ENCODE data around the gene C1QTNF7. TPM values are rescaled to one million over a fixed set of nuclear protein-coding genes. Genes with fewer than 3 reads are reported as not detected.

C1QTNF7 gene
- total and polyA plus RNA-seq, 2 of the 13 experiments (the other 11 are each of a cell fraction or from before 2014, with no cell fraction given), result not detected

DNA sequence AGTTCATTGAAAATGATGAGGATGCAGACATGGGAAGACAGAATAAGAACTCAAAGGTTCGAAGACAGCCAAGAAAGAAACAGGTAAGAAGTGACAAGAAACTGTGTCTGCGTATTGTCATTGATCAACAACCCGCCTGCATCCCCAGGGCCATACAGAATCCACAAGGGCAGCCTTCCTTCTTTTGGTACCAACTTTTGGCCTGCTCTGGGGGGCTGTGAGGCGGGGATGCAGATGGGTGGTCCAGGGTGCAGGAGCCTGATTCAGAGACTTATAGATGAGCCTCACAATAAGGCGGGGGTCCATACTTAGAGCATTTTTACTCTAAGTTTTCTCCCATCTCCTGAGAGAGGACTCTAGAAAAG lies 50.9 kb downstream of the C1QTNF7 start:
- Histone ChIP-seq H3K27me3 (ENCODE audit: control insufficient read depth in 1 of 2, insufficient read depth in 2 of 2, low read length in 2 of 2) (no peaks in the 10 kb centered on the region), H2AFZ (ENCODE audit: low read length) (no peak overlapping the region), H3K79me2 (ENCODE audit: insufficient read depth, low read length) (no peaks in the 10 kb centered on the region), H3K36me3 (replicated peaks in 1 of 2; ENCODE audit: control insufficient read depth in 1 of 2, insufficient read depth in 2 of 2, low read length in 2 of 2) (no peaks in the 10 kb centered on the region; a peak in 1 of 5 replicates), H3K4me1 (ENCODE audit: insufficient read depth, low read length) (peaks cover 12% of the 10 kb centered on the region), H3K4me2 (ENCODE audit: low read depth, low read length) (peak overlapping the region; percentile 83; the same call in 1 of the 2 replicates), H4K20me1 (ENCODE audit: insufficient read depth, low read length) (no peaks in the 10 kb centered on the region), H3K4me3 (replicated peaks in 1 of 3; ENCODE audit: insufficient read depth in 1 of 3, low read depth in 2 of 3, low read length in 3 of 3) (no peak overlapping the region), H3K9me3 (ENCODE audit: low read length) (no peaks in the 10 kb centered on the region), H3K9ac (ENCODE audit: insufficient read depth, low read depth, low read length) (no peak overlapping the region), H3K27ac (ENCODE audit: extremely low read length, insufficient read depth, low read length) (no peak overlapping the region)
- in situ Hi-C loops (cut with HindIII; ENCODE audit: extremely low pct_ligation_motif_present, low pct_unique_long_range_greater_than_20kb), result loop anchor here (5.0 to 25.0 kb wide), 3 partner anchors 174 to 784 kb away; partner anchors contain the start of gene FGFBP2
- 23% methylated on average over 3 of the region's 5 CpGs for WGBS (ENCODE audit: low lambda C conversion rate)
- FAIRE-seq (no peak), ATAC-seq (peak; percentile 32), DNase-seq (ENCODE audit: low spot score) (no peak)
- TF ChIP-seq ZNF235 (CRISPR knock-in tag; IDR thresholded peaks at IDR 0.05; ENCODE audit: borderline replicate concordance) (no peak), ZNF746 (CRISPR knock-in tag; IDR thresholded peaks at IDR 0.05) (0 out of 2 replicates have a peak, but pooled peaks have one; percentile 34)
- POLR2A ChIA-PET, result interaction anchor here (1.1 to 2.0 kb wide), 4 partner anchors 9 to 522 kb away, joined by 4 to 13 read pairs (median 6); partner anchors contain the start of genes CC2D2A and FAM200B
- CTCF ChIA-PET (ENCODE audit: low intra/inter-chr PET ratio, low total read pairs), result interaction anchor here (1.2 to 2.4 kb wide), 6 partner anchors 171 to 523 kb away, joined by 3 to 18 read pairs (median 7); no protein-coding TSS in a partner anchor
- intact Hi-C loops (cut with micrococcal nuclease; ENCODE audit: unreplicated experiment), result loop anchor here (1.0 to 10.0 kb wide), 8 partner anchors 172 to 786 kb away; partner anchors contain the start of gene FAM200B
- no TSS peak for BruUV-seq (replicated peaks)

DNA sequence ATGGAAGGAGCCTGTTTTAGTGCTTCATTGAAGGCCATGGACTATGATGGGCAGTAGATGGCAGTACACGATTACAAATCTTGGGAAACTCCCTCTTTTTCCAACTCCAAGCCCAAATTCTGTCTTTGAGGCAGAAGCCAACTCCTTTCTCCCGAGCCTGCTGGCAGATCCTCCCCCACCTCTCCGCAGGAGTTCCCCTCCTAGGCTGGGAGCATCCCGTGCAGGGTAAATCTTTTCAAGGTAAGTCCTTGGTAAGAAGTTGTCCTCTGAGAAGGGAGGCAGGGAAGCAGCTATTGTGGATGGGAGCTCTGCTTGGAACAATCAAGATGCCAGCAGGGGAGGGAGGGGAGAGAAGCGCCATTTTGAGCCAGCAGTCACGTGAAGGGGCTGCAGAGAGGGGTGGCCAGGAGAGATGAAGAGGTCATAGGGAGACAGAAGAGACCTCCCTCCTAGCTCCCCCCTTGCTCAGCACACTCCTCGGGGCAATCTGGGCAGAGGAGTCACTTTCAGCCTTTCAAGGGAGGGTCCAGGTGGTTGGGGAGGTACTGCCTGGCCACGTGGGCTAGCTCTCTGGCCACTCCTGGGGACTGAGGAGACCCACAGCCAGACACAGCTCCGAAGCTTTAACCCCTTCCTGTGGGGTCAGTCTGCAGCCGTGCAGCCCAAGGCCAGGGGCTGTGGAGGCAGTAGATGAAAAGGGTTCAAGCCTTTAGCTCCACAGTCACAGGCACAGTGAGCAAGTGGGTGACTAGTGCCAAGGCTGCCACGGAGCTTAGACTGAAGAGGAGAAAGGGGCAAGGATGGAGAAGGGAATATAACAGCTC lies 51.5 kb downstream of the C1QTNF7 start:
- Histone ChIP-seq H3K27ac (ENCODE audit: extremely low read length, insufficient read depth, low read length) (peak overlapping the region; percentile 59), H3K79me2 (ENCODE audit: insufficient read depth, low read length) (no peaks in the 10 kb centered on the region), H3K4me3 (replicated peaks in 1 of 3; ENCODE audit: insufficient read depth in 1 of 3, low read depth in 2 of 3, low read length in 3 of 3) (peak overlapping the region; percentile 67 to 76 (median 73)), H2AFZ (ENCODE audit: low read length) (peak overlapping the region; percentile 79), H3K4me1 (ENCODE audit: insufficient read depth, low read length) (peaks cover 12% of the 10 kb centered on the region), H3K4me2 (ENCODE audit: low read depth, low read length) (peak overlapping the region; percentile 83), H3K9me3 (ENCODE audit: low read length) (no peaks in the 10 kb centered on the region), H3K27me3 (ENCODE audit: control insufficient read depth in 1 of 2, insufficient read depth in 2 of 2, low read length in 2 of 2) (no peaks in the 10 kb centered on the region), H3K36me3 (replicated peaks in 1 of 2; ENCODE audit: control insufficient read depth in 1 of 2, insufficient read depth in 2 of 2, low read length in 2 of 2) (no peaks in the 10 kb centered on the region; a peak in 1 of 5 replicates), H3K9ac (ENCODE audit: insufficient read depth, low read depth, low read length) (peak overlapping the region; percentile 66), H4K20me1 (ENCODE audit: insufficient read depth, low read length) (no peaks in the 10 kb centered on the region)
- in situ Hi-C loops (cut with HindIII; ENCODE audit: extremely low pct_ligation_motif_present, low pct_unique_long_range_greater_than_20kb), result loop anchor here (5.0 to 25.0 kb wide), 3 partner anchors 173 to 783 kb away; partner anchors contain the start of gene FGFBP2
- ATAC-seq, result peak; percentile 93
- DNase-seq (ENCODE audit: low spot score), result peak; percentile 77
- FAIRE-seq, result peak; percentile 95
- POLR2A ChIA-PET, result interaction anchor here (0.8 to 2.0 kb wide), 7 partner anchors 8 to 522 kb away, joined by 3 to 13 read pairs (median 4); partner anchors contain the start of genes CC2D2A and FAM200B
- intact Hi-C loops (cut with micrococcal nuclease; ENCODE audit: unreplicated experiment), result loop anchor here (1.0 to 10.0 kb wide), 8 partner anchors 171 to 786 kb away; partner anchors contain the start of gene FAM200B
- TSS peak; percentile 62 for BruUV-seq (replicated peaks)
- CTCF ChIA-PET (ENCODE audit: low intra/inter-chr PET ratio, low total read pairs), result interaction anchor here (1.2 to 2.4 kb wide), 6 partner anchors 171 to 522 kb away, joined by 3 to 18 read pairs (median 7); no protein-coding TSS in a partner anchor
- 4% methylated on average over 9 of the region's 11 CpGs for WGBS (ENCODE audit: low lambda C conversion rate)
- TF ChIP-seq, protein P1, sequence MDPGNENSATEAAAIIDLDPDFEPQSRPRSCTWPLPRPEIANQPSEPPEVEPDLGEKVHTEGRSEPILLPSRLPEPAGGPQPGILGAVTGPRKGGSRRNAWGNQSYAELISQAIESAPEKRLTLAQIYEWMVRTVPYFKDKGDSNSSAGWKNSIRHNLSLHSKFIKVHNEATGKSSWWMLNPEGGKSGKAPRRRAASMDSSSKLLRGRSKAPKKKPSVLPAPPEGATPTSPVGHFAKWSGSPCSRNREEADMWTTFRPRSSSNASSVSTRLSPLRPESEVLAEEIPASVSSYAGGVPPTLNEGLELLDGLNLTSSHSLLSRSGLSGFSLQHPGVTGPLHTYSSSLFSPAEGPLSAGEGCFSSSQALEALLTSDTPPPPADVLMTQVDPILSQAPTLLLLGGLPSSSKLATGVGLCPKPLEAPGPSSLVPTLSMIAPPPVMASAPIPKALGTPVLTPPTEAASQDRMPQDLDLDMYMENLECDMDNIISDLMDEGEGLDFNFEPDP (CRISPR knock-in tag; conservative IDR thresholded peaks at IDR 0.05), result 0 out of 2 replicates have a peak, but pooled peaks have one; percentile 51
- TF ChIP-seq CBX5 (CRISPR knock-in tag; IDR thresholded peaks at IDR 0.05; ENCODE audit: borderline replicate concordance) (no peak), SUZ12 (IDR thresholded peaks at IDR 0.05; ENCODE audit: low read depth, low read length) (no peak), NR2F6 (IDR thresholded peaks at IDR 0.05) (no peak), NR2F6 (CRISPR knock-in tag; IDR thresholded peaks at IDR 0.05) (no peak), TP53 (CRISPR knock-in tag; conservative IDR thresholded peaks at IDR 0.05) (no peak), SOX6 (IDR thresholded peaks at IDR 0.05) (no peak), SOX6 (CRISPR knock-in tag; IDR thresholded peaks at IDR 0.05) (peak; percentile 58), NR1H2 (CRISPR knock-in tag; IDR thresholded peaks at IDR 0.05; ENCODE audit: borderline replicate concordance, low read depth) (no peak), CHD4 (IDR thresholded peaks at IDR 0.05; ENCODE audit: borderline replicate concordance, low read length) (no peak), ZNF354B (CRISPR knock-in tag; IDR thresholded peaks at IDR 0.05) (no peak)
- TF ChIP-seq, protein P2, sequence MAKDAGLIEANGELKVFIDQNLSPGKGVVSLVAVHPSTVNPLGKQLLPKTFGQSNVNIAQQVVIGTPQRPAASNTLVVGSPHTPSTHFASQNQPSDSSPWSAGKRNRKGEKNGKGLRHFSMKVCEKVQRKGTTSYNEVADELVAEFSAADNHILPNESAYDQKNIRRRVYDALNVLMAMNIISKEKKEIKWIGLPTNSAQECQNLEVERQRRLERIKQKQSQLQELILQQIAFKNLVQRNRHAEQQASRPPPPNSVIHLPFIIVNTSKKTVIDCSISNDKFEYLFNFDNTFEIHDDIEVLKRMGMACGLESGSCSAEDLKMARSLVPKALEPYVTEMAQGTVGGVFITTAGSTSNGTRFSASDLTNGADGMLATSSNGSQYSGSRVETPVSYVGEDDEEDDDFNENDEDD (CRISPR knock-in tag; IDR thresholded peaks at IDR 0.05; ENCODE audit: borderline replicate concordance), result peak; percentile 26; the same call in 1 of the 2 replicates
